COR-L47 (cell line): Measurements from ENCODE around the gene MTHFR.

Source experiments
- DNase-seq: peaks from one replicate; lab custom pipeline; 2025; lab: John Stamatoyannopoulos, UW

Gene MTHFR

GRCh38 chr1:11753555-11754208 lies 52.1 kb downstream of the MTHFR start:
- DNase-seq, result no peak

DNA sequence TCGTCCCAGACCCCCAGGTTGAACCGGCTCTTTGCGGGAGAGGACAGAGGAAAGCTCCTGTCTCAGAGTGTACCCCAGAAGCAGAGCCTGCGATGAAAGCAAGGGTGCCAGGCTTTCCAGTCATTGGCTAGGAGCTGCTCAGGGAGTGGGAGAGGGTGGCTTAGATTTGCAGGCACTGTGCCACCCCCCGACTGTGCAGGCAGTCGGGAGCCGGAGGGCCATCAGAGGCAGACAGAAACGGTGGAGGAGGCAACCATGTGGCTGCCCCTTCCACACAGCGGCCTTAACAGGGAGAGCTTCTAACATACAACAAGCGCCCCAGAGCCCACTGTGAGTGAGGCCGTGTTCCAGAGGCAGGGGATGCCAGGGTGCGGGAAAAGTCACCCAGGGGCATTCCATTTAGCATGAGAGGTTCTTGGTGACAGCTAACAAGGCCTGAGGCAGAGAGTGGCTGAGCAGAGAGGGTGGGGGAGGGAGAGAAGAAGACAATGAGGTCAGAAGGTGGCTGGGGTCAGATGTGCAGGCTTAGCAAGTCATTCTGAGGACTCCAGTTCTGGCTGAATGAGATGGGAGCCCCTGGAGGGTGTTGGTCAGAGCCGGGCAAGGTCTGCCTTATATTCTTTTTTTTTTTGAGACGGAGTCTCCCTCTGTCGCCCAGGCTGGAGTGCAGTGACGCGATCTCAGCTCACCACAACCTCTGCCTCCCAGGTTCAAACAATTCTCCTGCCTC lies 53.2 kb downstream of the MTHFR start:
- DNase-seq, result no peak

DNA sequence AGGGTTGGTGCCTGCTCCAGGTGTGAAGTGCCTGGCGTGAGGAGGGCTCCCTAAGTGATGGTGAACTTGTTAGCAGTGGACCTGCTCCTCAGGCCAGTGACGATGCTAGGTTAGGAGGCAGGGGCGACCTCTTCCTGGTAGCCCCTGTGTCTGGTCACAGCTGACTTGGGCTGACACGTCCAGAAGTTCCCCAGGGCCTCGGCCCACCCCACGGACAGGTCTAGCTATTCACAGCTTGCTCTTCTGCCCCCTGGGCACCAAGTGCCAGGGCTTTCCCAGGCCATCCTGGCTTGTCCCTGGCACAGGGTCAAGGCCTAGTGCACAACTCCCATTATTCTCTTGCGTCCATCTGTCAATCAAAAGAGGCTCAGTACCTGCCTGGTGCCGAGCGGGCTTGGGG lies 54.7 kb downstream of the MTHFR start:
- DNase-seq, result no peak

DNA sequence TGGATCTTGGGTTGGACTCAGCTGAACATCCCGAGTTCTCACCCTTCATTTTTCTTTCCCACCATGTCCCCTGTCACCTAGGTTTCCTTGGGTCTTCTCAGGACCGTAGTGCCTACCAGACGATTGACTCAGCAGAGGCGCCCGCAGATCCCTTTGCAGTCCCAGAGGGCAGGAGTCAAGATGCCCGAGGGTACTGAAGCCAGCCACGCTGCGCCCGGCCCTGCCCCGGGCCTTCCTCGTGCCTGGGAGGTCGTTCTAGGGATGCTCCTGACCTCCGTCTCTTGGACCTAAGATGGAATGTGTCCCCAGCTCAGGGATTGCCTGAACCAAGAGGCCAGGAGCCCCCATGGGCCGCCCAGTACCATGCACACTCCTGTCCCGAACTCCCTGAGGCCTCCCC lies 55.8 kb downstream of the MTHFR start:
- DNase-seq, result no peak

- peak; percentile 8 for DNase-seq
These were observed 56.5 kb downstream of the MTHFR start for GRCh38 chr1:11749203-11749689.

- no peak for DNase-seq
These were observed 57.2 kb downstream of the MTHFR start for GRCh38 chr1:11748294-11749202.

- DNase-seq, result no peak
These were observed 58.8 kb downstream of the MTHFR start for GRCh38 chr1:11746795-11747487.

DNA sequence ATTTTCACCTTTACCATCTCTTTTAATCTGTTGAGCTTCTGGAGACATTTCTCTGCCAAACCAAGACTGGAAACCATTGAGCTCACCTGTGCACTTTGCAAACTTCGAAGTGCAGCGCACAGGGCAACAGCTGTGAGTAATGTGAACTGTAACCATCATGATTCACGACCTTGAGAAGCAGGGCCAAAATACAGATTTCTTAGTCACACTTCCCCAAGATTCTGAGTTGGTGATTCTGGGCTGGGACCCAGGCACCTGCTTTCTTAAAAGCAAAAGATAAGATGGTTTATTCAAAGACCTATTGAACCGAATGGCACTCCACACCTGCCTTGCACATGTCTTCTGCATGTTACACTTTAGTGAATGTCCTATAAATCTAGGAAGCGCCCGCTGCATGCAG lies 59.7 kb downstream of the MTHFR start:
- no peak for DNase-seq

DNA sequence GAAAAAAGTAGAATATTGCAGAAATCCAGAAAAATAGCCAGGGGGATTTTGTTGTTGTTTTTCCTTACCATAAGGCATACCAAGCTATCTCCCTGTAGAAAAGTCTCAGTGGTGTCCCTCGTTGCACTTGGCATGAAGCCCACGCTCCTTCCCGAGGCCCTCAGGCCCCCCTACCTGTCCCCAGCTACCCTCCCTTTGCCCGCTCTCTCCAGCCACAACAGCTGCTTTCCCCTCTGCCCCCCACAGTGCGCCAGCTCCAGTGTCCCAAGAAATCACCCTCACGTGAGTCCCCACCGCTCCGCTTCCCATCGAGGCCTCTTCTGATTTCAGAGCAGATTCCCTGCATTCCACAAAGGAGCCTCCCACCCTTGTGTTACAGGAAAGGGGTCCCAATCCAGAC lies 61.5 kb downstream of the MTHFR start:
- DNase-seq, result no peak

- no peak for DNase-seq
These were observed 63.7 kb downstream of the MTHFR start for GRCh38 chr1:11741919-11742558.

GRCh38 chr1:11741482-11741881 lies 64.3 kb downstream of the MTHFR start:
- no peak for DNase-seq

GRCh38 chr1:11740258-11741192 lies 65.2 kb downstream of the MTHFR start:
- no peak for DNase-seq

GRCh38 chr1:11738783-11739182 lies 67.0 kb downstream of the MTHFR start:
- DNase-seq, result no peak

DNA sequence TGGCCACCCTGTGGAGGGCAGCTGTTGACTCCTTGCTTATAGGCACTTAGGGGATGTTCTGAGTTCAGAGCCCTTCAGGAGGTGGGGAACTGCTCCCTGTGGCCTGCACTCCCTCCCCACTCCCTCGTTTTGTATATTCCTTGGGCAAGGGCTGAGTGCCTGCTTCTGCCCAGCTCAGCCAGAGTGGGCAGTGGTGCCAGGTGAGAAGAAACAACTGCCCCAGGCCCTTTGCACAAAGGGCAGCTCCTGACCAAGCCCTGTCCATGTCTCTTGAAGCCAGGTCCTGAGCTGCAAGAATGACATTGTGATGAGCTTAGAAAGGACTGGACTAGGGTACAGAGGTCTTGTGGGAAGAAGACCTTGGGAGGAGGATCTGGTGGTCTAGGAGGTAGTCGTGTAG lies 67.7 kb downstream of the MTHFR start:
- DNase-seq, result no peak

DNA sequence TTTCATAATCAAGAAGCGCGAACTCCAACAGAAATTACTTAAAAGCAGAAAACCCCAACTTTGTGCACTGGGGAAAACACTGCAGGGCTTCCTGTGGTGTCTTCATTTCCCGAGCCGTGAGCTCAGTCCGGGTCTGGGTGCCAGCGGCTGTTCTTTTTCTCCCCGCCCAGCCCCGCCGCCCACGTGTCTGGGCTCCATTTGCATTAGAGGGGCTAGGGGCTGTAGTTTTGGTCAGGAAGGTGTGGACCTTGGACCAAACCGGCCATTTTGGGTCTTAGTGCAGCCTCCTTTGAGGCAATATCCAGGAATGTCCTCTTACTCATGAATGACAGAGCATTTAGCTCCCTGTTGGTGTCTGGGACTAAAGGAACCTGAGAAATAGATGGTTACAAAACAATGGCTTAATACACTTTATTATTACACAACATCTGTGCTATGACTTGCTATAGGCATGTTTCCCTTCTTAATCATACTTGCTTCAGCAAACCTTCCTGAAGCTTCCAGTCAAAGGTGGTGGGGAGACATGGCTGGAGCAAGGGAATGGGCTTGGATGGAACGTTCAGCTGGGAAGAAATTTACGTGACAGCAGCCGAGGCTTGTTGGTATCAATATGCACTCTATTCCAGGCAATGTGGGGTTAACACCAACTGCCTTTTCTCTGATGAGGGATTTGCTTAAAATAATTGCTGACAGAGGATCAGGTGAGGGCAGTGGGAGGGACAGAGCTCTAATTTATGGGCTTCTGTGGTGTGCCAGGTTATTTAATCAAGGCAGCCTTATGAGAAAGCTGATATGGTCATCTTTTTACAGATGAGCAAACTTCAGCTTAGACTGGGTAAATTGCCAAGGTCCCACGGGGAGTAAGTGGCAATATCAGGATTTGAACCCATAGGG lies 68.8 kb downstream of the MTHFR start:
- DNase-seq, result peak; percentile 37

- DNase-seq, result peak; percentile 94
These were observed 69.7 kb downstream of the MTHFR start, which contains the start of gene AGTRAP for GRCh38 chr1:11735854-11736745. TSS of gene AGTRAP (plus strand) at chr1:11736136. CDS start at chr1:11736209, 73 bp downstream.
